SH-SY5Y (cell line): ENCODE measurements around the gene FOXE1.

Experiments
- GATA2 ChIP-seq: IDR thresholded peaks from 2 replicates; pipeline ENCODE4 v1.6.1; 2011; ENCODE audit warnings: mild to moderate bottlenecking, low read depth, low read length
- GATA3 ChIP-seq: IDR thresholded peaks from 2 replicates; pipeline ENCODE4 v1.6.1; 2011; ENCODE audit warnings: low read depth, mild to moderate bottlenecking, low read length, moderate library complexity

DNA sequence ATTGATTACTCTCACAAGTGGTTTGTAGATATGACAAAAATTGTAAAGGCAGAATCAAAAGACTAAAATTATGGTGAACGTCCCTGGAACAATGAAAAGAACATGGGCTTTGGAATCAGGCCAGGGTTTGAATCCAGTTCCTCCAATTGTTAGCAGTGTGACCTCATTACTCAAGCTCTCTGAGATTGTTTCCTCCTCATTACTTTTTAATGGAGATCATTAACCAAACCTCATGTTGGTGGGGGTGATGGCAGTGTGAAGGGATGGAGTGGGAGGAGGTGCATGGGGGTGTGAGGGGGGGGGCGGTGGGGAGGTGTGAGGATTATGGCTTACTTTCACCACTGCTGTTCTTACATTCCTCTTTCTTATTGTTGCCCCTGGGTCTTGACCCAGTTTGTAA lies 44.1 kb upstream of the FOXE1 start:
- no peak for TF ChIP-seq GATA2
- TF ChIP-seq GATA3 = no peak
